Thoracic aorta (tissue), 2 donors: ENCODE results near the gene NCAN. TPM values are rescaled to one million over a fixed set of nuclear protein-coding genes. Genes with fewer than 3 reads are reported as not detected.

Experiments used
- ATAC-seq: fragments of 150-250 bp; one replicate; pipeline ENCODE4 v1.8.0; 2017; ENCODE audit warnings: low read depth; ENCODE audit not compliant: insufficient number of reproducible peaks, low FRiP score
- DNase-seq: peaks from one replicate; pipeline ENCODE4 v3.0.0-alpha.2; 2020; ENCODE audit warnings: low spot score
- H3K27ac ChIP-seq, 2 donors: fragments of 200-600 bp; sonication (generic); 1 replicate in 1 of 2; 2 replicates in 1 of 2; pipeline ENCODE4 v1.5.1; 2016; ENCODE audit warnings: mild to moderate bottlenecking in 2 of 2, moderate library complexity in 2 of 2
- H3K27me3 ChIP-seq: fragments of 200-600 bp; sonication (generic); replicated peaks from 2 replicates; pipeline ENCODE4 v1.6.0; 2016; ENCODE audit warnings: mild to moderate bottlenecking; ENCODE audit not compliant: insufficient read depth
- H3K36me3 ChIP-seq: fragments of 200-600 bp; sonication (generic); one replicate; pipeline ENCODE4 v1.5.1; 2016
- H3K4me1 ChIP-seq, 2 donors: fragments of 200-600 bp; sonication (generic); 1 replicate in 1 of 2; 2 replicates in 1 of 2; pipeline versions ENCODE4 v1.5.1 to v1.6.0; 2016; ENCODE audit warnings: low read depth in 2 of 2, mild to moderate bottlenecking in 1 of 2; ENCODE audit not compliant: control insufficient read depth in 1 of 2
- H3K4me3 ChIP-seq: fragments of 200-600 bp; sonication (generic); 2 replicates; pipeline ENCODE4 v1.5.1; 2016; ENCODE audit warnings: mild to moderate bottlenecking
- H3K9me3 ChIP-seq: fragments of 200-600 bp; sonication (generic); 2 replicates; pipeline ENCODE4 v1.5.1; 2016
- CTCF ChIP-seq: fragments of 200-600 bp; sonication (generic); IDR thresholded peaks from one replicate; pipeline ENCODE4 v1.5.1; 2019; ENCODE audit warnings: antibody characterized with exemption
- total RNA-seq, 2 donors: library from RNA; depleted of rRNA; stranded (reverse); fragments of >200 nt; gene quantifications; one replicate each; pipeline versions ENCODE4 v1.1.0 to v1.2.3, GENCODE V29; 2016

The NCAN gene
- total RNA-seq, 2 donors from 2014 or later, result not detected

DNA sequence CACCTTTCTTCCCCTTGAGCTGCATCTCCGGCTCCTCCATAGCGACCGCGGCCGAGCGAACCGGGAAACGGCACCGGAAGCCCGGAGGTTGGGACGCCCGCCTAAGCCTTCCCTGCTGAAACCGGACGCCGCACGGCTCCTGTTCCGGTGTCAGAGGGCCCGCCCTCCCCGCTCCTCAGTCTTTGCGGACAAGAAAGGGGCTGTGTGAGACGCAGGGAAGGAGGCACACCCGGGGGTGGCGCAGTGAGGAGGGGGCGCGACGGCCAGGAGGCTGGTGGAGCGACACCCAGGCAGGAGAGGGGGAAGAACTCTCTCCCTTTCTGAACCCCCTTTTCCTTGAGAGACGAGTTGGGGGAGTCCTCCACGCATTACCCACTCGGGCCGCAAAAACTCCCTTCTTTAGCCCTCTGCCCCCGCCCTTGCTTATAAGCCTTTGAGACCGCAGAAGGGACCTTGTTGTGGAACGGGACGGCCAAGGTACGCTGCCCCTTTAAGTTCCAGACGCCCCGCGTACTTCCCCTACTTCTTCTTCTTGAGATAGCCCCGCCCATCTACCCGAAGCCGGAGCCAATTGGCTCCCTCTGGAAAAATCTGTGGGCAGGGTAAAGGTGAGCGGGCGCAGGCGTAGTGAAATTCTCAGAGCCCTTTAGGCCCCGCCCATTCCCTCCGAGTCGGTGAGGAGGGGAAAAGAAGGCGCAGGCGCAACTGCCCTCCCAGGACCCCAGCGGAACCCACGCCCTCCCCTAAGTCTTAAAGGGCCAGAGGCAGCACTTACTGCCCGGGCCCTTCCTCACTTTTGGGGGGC is 19.5 kb upstream of the NCAN start, which contains the start of the genes BORCS8 and RFXANK:
Gene BORCS8, minus strand, starts transcription at position 75 of the 805 bp plus-strand sequence. Its CDS starts 35 bp downstream, at position 40.
Gene RFXANK, plus strand, starts transcription at position 181 of the 805 bp plus-strand sequence. CDS start 1,689 bp downstream, outside the sequence.
- peaks cover 18 to 45% of the 10 kb centered on the region in 2 donors for H3K4me1 ChIP-seq

DNA sequence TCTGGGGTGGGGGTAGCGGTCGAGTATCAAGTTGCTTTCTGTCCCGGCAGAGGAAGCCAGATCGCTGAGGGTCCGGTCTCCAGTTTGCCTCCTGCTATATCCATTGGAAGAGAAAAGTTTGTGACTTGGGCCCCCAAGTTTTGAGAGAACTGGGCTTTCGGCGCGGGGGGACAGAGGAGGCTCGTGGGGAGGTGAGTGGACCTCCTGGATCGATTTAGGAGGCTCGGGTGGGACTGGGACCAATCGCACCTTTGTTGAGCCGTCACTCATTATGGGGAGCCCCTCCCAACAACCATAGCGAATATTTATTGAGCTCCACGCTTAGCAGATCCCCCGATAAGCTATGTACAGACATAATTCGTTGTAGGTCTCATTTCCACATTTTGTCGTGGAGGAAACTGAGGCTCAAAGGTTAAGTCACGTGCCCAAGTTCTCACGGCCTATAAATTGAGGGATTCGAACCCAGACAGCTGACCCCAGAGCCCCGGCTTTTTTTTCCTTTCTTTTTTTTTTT is 18.8 kb upstream of the NCAN start:
- no peak for DNase-seq
- no peak for ATAC-seq
- TF ChIP-seq CTCF, result no peak
- Histone ChIP-seq H3K27ac (peak overlapping the region; percentile 64 to 99), H3K9me3 (no peaks in the 10 kb centered on the region), H3K36me3 (peaks cover 9% of the 10 kb centered on the region), H3K4me1 (peaks cover 18 to 45% of the 10 kb centered on the region in 2 donors), H3K27me3 (no peaks in the 10 kb centered on the region), H3K4me3 (peak overlapping the region; percentile 86)

More for the DNA sequence above, 19.5 kb upstream of the NCAN start, which contains the start of the genes BORCS8 and RFXANK:
- Histone ChIP-seq H3K36me3 (peaks cover 5% of the 10 kb centered on the region), H3K27me3 (no peaks in the 10 kb centered on the region), H3K9me3 (no peaks in the 10 kb centered on the region), H3K4me3 (peak within 1 kb of the TSS; percentile 86), H3K27ac (peak within 1 kb of the TSS; percentile 98 to 99)
- peak; percentile 98 for ATAC-seq
- peak; percentile 98 for DNase-seq
- no peak for TF ChIP-seq CTCF

- Histone ChIP-seq H3K27me3 (no peaks in the 10 kb centered on the region), H3K4me1 (peaks cover 18 to 45% of the 10 kb centered on the region in 2 donors), H3K36me3 (peaks cover 13% of the 10 kb centered on the region), H3K27ac (no peak overlapping the region), H3K9me3 (no peaks in the 10 kb centered on the region), H3K4me3 (no peak overlapping the region)
- DNase-seq (no peak), ATAC-seq (no peak)
- TF ChIP-seq CTCF, result no peak
Measured at GRCh38 chr19:19193926-19194325, 17.8 kb upstream of the NCAN start.

DNA sequence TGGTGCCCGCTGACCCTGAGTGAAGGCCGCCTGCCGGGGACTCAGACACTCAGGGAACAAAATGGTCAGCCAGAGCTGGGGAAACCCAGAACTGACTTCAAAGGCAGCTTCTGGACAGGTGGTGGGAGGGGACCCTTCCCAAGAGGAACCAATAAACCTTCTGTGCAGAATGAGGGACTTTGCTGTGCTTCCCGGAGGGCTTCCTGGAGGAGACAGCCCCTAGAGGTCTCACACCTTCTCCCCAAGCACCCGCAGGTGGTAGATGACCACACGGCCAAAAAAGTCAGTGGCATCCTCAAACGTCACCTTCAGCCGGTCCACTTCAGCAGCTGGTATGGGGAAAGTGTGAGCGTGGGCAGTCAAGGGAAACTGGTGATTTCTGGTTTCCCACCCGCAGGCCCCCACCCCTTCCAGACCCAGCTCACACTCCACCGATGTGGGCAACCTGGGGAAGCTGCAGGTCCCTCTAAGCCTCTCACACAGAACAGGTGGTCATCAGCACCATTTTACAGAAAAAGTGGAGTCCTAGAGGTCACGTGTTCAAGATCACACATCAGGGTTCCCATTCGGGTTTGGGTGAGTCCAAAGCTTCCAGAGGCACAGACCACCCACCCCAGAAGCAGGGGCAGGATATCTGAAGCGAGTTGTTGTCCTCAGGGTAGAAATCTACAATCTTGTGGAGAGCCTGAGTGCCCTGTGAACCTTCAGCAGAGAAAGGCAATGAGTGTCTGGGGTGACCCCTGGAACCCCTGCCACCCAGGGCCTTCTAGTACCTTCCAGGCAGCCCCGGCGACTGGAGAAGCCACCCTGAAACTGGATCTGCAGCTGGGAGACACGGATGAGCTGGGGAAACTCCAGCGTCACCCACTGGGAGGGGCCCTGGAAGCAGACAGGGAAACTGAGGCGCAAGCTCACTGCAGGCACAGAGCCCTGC is 9.8 kb upstream of the NCAN start:
- no peak overlapping the region for H3K27ac ChIP-seq

More for the DNA sequence above, 9.8 kb upstream of the NCAN start:
- DNase-seq (no peak), ATAC-seq (no peak)
- peak overlapping the region; percentile 93 for H3K4me3 ChIP-seq
- H3K27me3 ChIP-seq, result no peaks in the 10 kb centered on the region
- peaks cover 17% of the 10 kb centered on the region for H3K36me3 ChIP-seq
- H3K4me1 ChIP-seq, result peaks cover 0 to 9% of the 10 kb centered on the region in 2 donors
- H3K9me3 ChIP-seq, result no peaks in the 10 kb centered on the region
- TF ChIP-seq CTCF, result no peak
